Measurements from ENCODE around the gene KIAA1958. TPM values are rescaled to one million over a fixed set of nuclear protein-coding genes. Genes with fewer than 3 reads are reported as not detected.

KIAA1958 gene
- total RNA-seq, 3 donors from 2014 or later, result 2.9 to 16.5 (median 11.8) TPM

DNA sequence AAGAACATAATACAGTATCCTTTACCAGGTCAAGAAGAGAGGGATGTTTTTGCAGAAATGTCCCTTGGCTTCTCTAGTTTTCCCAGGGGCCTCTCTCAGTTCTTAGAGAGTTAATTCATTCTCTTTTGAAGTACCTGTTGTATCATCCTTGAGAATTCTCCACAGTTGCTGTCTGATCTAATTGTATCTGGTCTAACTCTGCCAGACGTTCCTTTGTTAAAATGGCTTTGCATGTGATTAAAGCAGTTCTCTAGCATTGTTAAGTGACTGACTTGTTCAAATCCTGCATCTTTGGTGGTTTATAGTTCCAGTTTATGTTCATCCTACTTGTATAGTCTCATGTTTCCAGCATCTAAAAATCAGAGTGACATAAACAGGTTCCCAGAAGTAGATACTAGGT, 65.0 kb downstream of the KIAA1958 start:
- Histone ChIP-seq H3K36me3 (no peaks in the 10 kb centered on the region), H3K9me3 (no peaks in the 10 kb centered on the region), H3K4me3 (no peak overlapping the region), H3K27me3 (no peaks in the 10 kb centered on the region), H3K27ac (no peak overlapping the region), H3K4me1 (no peaks in the 10 kb centered on the region)
- intact Hi-C loops (cut with DNase I; ENCODE audit: low total_unique reads), result no loop called here
- TF ChIP-seq POLR2A (IDR thresholded peaks at IDR 0.05) (no peak), POLR2AphosphoS5 (IDR thresholded peaks at IDR 0.05) (no peak), CTCF (IDR thresholded peaks at IDR 0.05) (no peak)
- DNase-seq (ENCODE audit: low spot score in 2 of 2), result no peak

- no peaks in the 10 kb centered on the region for H3K27me3 ChIP-seq
- TF ChIP-seq POLR2A (IDR thresholded peaks at IDR 0.05), result no peak
- TF ChIP-seq CTCF (IDR thresholded peaks at IDR 0.05), result no peak
- TF ChIP-seq POLR2AphosphoS5 (IDR thresholded peaks at IDR 0.05), result no peak
- DNase-seq (ENCODE audit: low spot score in 2 of 2), result no peak
- no peak overlapping the region for H3K27ac ChIP-seq
- no peaks in the 10 kb centered on the region for H3K4me1 ChIP-seq
- H3K9me3 ChIP-seq, result no peaks in the 10 kb centered on the region
- H3K4me3 ChIP-seq, result no peak overlapping the region
- no peaks in the 10 kb centered on the region for H3K36me3 ChIP-seq
- intact Hi-C loops (cut with DNase I; ENCODE audit: low total_unique reads), result no loop called here
These were observed 65.8 kb downstream of the KIAA1958 start for GRCh38 chr9:112552229-112553056.

- Histone ChIP-seq H3K36me3 (no peaks in the 10 kb centered on the region), H3K27me3 (no peaks in the 10 kb centered on the region), H3K4me3 (no peak overlapping the region), H3K9me3 (no peaks in the 10 kb centered on the region), H3K4me1 (no peaks in the 10 kb centered on the region), H3K27ac (no peak overlapping the region)
- no peak for DNase-seq (ENCODE audit: low spot score in 2 of 2)
- TF ChIP-seq POLR2A (IDR thresholded peaks at IDR 0.05), result no peak
- no peak for TF ChIP-seq POLR2AphosphoS5 (IDR thresholded peaks at IDR 0.05)
- no peak for TF ChIP-seq CTCF (IDR thresholded peaks at IDR 0.05)
- intact Hi-C loops (cut with DNase I; ENCODE audit: low total_unique reads), result no loop called here
These were observed 66.7 kb downstream of the KIAA1958 start for GRCh38 chr9:112553256-112553826.

GRCh38 chr9:112554516-112554915, 67.9 kb downstream of the KIAA1958 start:
- H3K9me3 ChIP-seq, result no peaks in the 10 kb centered on the region
- TF ChIP-seq POLR2AphosphoS5 (IDR thresholded peaks at IDR 0.05) (no peak), POLR2A (IDR thresholded peaks at IDR 0.05) (no peak), CTCF (IDR thresholded peaks at IDR 0.05) (no peak)
- no peak for DNase-seq (ENCODE audit: low spot score in 2 of 2)
- H3K27me3 ChIP-seq, result no peaks in the 10 kb centered on the region
- intact Hi-C loops (cut with DNase I; ENCODE audit: low total_unique reads), result no loop called here
- no peak overlapping the region for H3K27ac ChIP-seq
- H3K4me1 ChIP-seq, result no peaks in the 10 kb centered on the region
- no peaks in the 10 kb centered on the region for H3K36me3 ChIP-seq
- H3K4me3 ChIP-seq, result no peak overlapping the region

DNA sequence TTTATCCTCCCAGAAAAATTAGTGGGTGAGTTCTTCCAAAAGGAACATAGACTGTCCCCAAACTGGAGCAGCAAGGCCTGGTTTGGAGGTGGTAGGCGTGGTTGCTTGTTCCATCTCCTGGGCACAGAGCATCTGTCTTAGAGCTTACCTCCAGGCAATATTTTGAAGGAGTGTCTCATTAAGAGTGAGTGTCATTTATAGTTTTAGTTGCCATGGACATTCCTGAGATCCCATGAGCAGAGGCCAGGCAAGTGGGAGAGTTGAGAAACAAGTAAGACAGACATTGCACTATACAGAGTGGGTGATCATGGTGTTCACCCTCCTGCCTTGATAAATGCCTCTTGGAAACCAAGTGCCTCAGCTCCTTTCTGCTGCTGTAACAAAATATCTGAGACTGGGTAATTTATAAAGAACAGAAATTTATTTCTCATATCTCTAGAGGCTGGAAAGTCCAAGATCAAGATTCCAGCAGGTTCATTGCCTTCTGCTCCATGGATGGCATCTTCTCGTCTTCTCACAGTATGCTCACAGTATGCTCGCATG, 68.5 kb downstream of the KIAA1958 start:
- H3K4me3 ChIP-seq, result no peak overlapping the region
- H3K27ac ChIP-seq, result no peak overlapping the region
- no peaks in the 10 kb centered on the region for H3K4me1 ChIP-seq
- no peaks in the 10 kb centered on the region for H3K27me3 ChIP-seq
- no peaks in the 10 kb centered on the region for H3K36me3 ChIP-seq
- intact Hi-C loops (cut with DNase I; ENCODE audit: low total_unique reads), result no loop called here
- TF ChIP-seq POLR2AphosphoS5 (IDR thresholded peaks at IDR 0.05) (no peak), POLR2A (IDR thresholded peaks at IDR 0.05) (no peak), CTCF (IDR thresholded peaks at IDR 0.05) (no peak)
- no peaks in the 10 kb centered on the region for H3K9me3 ChIP-seq
- no peak for DNase-seq (ENCODE audit: low spot score in 2 of 2)

Measured in breast epithelium (tissue), 4 donors.